Esophagus mucosa (tissue), 1 donor: ENCODE results near the gene ZNF407. TPM values are rescaled to one million over a fixed set of nuclear protein-coding genes. Genes with fewer than 3 reads are reported as not detected.
A peak's percentile ranks its signal among the peaks of the same experiment; 100 is the strongest.
"Not testable (repeated sequence)": the region's sequence is repeated elsewhere in the genome, so short reads cannot be mapped to it uniquely, and the experiment has no call there.

Experiments used
- ATAC-seq: fragments of 200-7000 bp; cut with Tn5 transposase; one replicate; pipeline ENCODE4 v1.9.1; 2020
- total RNA-seq: library from RNA; stranded (reverse); gene quantifications from one replicate; pipeline ENCODE4 v1.2.4, GENCODE V29; 2023
- donor health status: DM: yes; HTN: yes; CAD: no.

Gene ZNF407
- total RNA-seq, 1 donor from 2014 or later, result 6.3 TPM

DNA sequence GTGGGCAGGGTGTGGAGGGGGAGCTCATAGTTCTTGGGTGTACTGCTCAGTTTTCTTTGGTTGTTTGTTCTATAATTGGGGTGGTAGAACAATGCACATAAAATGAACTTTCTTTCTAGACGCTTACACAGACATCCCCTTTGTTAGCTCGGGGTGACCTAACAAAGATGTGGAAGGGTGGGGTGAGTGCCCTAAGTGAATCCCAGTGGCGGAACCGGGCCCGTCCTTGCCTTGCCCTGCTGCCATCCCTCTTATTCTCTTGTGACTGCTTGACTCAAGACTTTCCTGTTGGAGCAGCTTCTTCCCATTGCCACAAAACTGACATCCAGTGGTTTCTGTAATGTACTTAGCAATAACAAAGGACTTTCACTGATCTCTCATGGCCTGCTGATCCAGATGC, 343.2 kb downstream of the ZNF407 start:
- ATAC-seq, result no peak

DNA sequence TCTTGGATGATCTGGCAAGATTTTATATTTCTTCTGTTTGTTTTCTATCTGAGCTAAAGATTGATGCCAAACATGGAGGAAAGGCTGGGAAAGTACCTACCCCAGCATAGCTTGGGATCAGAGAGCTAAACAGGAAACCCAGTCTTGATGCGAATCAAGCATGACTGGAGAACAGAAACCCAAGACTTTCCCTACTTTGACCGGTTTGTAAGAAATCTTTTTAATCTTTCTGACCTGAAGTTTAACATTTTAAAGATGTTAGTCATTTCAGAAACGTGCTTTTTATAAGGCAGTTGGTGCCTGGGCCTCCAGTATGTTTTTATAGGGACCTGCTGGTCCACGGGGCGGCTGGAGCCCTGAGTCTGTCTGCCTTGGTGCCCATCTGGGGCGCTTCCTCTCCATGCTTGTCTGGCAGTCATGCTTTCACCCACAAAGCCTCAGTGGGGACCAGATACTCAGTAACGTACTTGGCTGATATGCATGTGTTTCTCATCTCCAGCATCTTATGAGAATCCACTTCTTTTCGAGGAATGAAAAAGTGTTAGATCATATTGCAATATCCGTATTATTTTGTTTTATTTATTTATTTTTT, 344.7 kb downstream of the ZNF407 start:
- ATAC-seq, result no peak

DNA sequence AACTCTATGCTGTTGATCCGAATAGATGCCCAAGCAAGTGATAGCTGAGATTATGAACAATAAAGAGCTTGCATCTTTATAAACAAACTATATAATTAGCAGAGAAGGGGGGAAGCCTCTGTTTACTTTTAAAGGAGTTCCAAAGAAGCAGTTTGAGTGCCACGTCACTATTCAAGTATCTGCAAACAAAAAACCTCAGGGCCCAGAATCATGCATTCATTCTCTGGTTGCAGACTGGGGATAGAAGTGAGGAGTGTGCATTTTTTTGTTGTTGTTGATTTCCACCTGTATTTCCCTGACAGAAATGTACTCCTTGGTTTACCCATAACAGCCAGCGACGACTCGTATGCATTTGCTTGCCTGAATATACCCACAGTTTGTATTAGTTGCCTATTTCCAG, 347.0 kb downstream of the ZNF407 start:
- ATAC-seq, result no peak

DNA sequence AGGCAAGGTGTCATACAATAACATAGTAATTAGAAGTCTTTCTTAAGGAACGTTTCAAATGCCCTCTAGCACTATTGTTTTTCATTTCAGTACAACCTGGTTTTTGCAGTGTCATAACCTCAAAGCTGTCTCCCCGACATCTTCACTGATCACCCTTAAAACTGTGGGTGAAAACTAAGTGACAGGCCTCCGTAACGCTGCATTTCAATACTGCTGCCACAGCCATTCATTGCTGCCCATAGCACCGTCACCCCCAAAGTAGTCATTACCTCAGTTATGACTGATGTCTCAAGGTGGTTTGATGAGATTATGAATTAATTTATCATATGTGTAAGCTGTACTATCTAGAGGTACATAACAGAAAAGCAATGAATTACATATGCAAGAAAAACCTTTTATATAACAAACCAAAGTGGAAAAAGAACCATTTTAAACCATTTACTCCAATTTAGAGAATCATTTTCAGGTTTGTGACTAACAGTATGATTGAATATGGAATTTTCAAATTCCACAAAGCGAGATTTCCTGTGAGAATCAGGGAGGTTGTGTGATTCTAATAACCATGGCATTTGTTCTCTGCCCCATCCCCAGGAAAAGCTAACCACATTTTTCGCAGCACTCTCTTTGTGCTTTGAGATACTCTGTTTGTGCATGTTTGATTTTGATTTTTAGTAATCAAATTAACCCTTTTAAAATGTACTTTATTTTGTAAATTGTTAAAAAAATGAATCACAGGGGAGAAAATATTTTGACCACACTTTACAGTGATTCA, 348.3 kb downstream of the ZNF407 start:
- no peak for ATAC-seq

DNA sequence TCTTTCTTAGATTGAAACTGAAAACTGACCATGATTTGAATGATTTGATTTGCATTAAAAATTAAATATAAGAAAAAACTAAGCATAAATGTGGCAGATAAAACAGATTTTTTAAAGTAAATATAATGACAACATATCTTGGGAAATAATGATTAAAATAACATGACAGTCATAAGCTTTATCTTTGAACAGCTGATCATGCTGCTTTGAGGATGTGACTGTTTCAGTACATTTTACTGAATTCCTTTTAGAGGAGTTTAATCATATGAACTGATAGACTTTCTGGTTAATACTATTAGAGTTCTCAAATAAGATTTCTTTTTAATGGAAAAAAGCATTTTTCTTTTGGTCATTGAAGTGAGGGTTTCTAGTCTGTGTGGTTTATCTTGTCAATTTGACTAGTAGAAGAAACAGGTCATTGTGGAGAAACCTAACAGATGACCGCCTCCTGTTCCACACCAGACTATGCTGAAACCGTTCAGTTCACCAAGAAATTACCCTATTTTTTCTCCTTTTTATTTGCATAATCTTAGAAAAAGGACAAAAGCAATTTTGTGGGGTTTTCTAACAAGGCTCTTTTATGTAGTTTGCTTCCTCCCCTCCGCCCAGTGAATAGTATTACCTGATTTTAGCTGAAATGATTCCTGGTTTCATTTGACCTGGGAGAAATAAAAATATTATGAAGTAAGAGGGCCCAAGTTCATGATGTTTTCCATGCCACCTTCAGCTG, 349.1 kb downstream of the ZNF407 start:
- no peak for ATAC-seq

DNA sequence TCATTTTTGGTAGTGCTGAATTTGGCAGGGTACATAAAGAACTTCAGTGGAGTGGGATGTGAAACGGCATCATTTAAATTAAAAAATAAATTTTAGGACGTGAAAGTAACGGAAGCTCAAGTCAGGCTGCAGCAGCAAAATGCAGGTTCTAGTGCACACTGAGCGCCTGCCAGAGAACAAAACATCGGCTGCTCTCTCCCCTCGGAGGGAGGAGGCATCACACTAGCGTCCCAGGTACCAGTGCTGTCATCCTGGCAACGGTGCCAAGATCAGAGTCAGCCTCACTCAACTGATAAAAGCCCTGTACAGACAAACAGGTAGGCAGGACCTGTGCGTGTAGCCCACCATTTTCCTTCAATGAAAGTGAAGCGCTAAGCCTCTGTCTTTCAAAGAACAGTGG, 349.7 kb downstream of the ZNF407 start:
- no peak for ATAC-seq

DNA sequence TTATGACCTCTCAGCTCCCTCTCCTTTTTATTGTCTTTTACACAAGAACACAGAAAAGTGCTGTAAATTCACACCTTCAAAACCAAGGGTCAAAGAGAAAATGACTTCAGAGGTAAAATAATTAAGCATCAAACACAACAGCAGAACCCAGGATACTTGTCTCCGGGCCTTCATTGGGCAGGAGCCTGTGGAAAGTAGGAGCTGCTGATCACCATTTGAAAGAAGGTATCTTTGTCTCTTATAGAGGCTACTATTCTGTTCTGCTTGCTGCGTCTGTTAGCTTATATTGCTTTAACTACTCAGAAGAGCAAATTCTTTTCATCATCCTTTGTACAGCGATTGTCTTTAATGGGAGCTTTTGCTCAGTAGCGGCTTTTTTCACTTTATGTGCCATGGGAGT, 350.2 kb downstream of the ZNF407 start:
- ATAC-seq, result no peak

DNA sequence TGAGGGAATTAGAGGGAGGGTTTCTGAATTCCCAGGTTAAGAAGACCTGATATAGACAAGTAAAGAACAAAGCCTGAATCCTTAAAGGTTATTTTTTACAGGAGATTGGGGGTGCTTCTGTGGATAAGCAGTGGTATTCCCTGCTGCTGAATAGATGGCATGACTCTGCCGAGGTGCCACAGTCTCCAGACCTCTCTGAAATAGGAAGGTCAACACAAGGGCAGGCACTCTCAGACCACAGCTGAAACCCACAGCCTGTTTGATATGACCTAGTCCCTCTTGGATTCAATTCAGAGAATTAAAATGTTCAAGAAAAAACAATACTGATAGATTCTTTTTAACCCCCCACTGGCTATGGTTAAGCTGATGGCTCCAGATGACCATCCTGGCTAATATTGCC, 351.9 kb downstream of the ZNF407 start:
- ATAC-seq, result no peak

DNA sequence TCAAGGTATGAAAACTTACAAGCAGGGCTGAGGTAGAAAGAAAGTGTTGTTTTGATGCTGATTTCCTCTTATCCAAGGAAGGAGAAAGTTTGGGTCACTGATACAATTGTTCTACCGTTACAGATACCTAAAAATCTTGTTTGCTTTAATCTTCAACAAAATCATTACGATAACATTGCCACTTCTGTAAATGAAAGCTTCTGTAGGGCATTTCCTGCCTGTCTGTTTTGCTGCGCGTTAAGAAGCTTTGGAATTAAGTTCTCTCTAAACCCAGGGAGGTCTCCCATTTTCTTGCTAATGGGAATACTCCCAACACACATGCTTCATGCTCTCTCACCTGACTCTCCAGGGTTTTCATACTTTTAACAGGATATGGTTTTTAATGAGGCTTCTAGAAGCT, 352.8 kb downstream of the ZNF407 start:
- ATAC-seq, result no peak

DNA sequence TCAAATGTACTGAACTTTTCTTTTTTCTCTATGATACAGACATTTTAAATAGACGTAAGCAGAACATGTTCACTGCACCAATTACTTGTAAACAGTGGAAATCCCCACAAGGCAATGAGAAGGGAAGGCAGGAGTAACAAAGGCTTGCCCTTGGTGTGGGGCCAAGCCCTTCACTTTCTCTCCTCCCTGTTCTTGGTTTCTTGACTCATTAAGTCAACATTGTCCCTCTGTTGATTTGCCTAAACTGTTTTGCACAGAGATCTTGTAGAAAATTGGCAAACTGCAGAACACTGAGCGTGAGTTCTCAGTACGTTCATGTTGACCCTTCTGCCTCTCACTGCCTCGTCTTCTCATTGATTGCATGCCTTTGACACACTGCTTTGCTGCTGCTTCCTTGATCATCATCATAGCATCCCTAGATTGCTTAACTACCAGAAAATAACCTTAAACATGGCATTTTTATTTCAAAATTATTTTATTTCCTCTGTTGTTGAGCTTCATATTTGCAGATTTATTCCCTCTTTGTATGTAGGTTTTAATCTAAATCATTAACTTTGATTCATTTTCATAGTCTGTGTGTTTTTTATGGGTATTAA, 353.6 kb downstream of the ZNF407 start:
- peak; percentile 95 for ATAC-seq

DNA sequence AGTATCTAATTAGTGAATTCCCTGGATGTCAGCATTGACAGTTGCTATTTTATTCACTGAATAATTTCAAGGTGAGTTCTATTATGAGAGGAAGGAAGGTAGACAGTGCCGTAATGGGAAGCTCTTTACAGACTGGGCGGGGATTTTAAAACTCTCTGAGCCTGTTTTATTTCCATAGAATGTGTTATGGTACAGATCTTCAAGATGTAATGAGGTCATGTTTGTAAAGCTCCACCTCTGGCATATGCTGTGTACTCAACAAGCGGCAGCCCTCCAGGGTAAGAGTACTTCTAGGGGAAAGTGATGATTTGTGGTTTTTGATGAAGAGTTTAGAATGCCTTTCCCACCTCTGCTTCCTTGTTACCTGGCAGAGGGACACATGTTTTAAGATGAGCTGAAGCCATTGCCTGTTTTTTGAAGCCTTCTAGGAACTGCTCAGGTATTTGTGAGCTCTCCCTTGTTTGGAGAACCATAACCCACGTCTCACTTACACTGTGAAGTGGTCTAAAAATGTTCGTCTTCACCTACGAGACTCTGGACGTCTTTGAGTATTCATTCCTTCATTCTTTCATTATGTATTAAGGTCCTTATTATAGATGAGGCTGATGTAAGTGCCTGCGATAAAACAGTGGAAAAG, 360.0 kb downstream of the ZNF407 start:
- no peak for ATAC-seq

DNA sequence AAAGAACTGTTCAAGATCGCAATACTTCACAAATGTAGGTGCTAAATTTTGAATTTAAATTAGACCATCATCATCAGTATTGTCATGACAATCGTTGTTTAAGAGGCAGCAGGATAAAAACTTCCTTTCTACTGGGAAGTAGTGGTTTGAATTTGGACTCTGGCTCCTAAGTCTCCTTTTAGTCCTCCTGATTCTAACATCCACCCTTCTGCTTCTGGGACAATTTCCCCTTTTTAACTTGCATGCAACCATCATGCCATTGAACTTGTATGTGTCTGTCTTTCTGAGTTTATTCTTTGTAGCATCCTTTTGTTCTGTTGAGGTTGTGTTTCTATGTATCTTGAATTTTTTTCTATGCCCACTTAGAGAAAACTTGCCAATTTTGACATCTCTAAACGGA, 361.5 kb downstream of the ZNF407 start:
- no peak for ATAC-seq

DNA sequence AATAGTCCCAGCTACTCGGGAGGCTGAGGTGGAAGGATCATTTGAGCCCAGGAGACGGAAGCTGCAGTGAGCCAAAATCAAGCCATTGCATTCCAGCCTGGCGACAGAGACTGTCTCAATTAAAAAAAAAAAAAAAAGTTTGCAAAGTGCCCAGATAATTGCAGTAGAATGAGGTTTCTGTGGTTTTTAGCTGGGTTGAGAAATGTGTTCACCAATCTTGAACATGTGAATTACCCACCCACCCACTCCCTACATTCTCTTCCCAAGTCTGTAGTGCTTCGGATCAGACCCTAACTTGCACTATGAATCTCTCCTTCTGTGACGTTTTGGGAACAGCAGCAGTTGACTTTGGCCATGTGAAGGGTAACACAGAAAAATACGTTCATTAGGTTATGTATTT, 363.9 kb downstream of the ZNF407 start:
- no peak for ATAC-seq

DNA sequence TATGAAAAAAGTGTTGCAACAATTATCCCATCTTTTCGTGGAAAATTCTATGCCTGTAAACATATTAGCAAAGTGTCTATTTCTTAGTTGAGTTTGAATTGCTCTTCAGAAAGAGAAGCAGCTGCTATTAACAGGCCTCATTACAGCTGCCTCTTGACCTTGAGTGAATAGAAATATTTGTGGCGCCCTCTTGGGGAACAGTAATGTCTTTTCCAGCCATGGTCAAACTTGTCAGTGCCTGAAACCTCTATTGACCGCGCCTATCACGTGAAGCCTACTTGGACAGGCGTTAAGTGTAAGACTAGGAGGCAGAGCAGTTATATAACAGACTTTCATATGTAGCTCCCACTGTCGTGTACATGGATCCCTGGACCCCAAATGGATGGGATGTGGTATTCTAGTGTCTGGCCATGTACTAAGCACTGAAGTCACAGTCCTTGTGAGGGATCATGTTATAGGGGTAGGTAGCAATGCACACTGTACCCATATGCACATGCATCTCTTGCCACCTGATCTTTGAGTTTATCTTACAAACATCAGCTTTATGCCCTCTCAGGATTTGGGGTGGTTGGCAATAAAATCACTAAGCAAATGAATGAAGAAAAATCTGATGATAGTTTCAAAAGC, 366.3 kb downstream of the ZNF407 start:
- peak; percentile 73 for ATAC-seq

DNA sequence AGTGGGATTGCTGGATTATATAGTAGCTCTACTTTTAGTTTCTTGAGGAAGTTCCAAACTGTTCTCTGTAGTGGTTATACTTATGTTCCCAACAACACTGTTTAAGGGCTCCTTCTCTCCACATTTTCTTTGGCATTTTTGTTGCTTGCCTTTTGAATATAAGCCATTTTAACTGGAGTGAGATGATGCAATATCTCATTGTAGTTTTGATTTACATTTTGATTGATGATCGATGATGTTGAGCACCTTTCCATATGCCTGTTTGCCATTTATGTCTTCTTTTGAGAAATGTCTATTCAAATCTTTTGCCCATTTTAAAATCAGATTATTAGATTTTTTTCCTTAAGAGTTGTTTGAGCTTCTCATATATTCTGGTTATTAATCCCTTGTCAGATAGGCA, 368.0 kb downstream of the ZNF407 start:
- ATAC-seq, result no peak

DNA sequence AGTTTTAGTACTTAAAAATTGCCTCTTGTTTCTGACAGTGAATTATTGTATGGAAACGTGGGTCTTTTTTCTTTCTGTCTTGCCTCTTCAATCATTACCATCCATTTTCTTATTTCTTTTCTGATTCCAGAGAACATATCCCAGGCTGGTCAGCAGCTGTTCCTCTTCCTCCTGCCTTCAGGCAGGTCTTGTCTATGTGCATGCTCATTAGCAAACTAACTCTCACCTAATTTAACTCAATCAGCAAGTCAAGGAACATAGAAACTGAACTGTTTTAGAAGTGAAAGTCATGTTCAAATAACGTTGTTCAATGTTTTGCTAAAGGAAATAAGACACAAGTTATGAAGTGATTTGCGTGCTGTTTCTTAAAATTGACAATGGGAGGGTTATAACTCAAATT, 369.8 kb downstream of the ZNF407 start:
- no peak for ATAC-seq

DNA sequence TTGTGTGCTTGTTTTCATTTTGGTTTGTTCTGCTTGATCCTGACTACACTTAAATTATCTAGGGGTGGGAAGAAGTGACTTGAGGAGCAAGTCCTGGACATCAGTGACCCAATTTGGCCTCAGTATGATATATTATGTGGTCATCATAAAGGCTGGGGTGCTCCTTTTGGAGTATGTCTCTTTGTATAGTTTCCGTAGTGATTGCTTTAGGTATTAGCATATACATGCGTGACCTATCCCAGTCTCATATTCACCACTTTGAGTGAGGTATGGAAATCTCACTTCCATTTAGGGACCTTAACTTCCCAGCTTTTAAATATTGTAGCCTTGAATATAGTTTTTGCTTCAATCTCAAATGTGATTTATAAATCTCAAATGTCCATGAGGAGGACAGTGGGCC, 370.3 kb downstream of the ZNF407 start:
- no peak for ATAC-seq

DNA sequence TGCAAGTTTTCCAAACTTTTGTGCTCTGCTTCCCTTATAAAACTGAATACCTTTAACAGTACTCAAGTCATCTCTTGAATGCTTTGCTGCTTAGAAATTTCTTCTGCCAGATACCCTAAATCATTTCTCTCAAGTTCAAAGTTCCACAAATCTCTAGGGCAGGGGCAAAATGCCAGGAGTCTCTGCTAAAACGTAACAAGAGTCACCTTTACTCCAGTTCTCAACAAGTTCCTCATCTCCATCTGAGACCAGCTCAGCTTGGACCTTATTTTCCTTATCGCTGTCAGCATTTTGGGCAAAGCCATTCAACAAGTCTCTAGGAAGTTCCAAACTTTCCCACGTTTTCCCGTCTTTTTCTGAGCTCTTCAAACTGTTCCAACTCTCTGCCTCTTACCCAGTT, 373.7 kb downstream of the ZNF407 start:
- not testable (repeated sequence) for ATAC-seq

DNA sequence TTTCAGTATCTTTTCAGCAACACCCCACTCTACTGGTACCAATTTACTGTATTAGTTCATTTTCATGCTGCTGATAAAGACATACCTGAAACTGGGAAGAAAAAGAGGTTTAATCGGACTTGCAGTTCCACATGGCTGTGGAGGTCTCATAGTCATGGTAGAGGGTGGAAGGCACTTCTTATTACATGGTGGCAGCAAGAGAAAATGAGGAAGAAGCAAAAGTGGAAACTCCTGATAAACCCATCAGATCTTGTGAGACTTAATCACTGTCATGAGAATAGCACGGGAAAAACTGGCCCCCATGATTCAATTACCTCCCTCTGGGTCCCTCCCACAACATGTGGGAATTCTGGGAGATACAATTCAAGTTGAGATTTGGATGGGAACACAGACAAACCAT, 374.1 kb downstream of the ZNF407 start:
- ATAC-seq, result not testable (repeated sequence)

DNA sequence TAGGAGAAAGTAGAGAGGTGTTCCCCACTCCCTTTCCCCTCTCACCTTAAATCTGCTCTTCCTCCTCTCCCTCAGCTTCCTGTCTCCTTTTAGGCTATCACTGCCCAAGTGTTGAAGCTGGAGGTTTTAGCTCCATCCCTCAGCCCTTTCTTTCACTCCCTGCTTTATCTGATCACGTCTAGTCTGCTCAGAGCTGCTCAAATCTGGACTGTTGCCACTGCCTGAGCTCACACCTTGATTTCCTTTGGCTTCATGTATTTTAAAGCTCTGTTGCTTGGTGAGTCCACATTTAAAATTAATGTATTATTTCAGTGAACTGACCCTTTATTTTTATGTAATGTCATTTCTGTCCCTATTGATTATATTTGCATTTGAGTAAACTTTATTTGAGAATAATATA, 374.7 kb downstream of the ZNF407 start:
- no peak for ATAC-seq

DNA sequence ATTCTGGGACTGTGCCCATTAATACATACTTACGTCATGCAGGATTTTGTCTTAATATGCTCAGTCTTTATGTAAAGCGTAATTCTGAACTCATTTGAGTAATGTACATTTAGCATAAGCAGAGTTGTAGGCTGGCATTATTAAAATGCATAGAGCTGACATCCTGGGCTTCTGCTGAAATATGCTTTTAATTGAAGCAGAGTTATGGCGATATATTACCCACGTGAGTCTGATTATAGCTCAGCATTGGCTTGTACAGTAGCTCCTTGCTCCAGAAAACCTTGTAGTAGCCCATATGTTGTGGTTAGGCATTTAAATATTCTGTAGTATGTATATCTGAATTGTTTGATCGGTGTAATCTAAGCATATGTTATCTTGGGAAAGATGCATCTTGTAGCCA, 377.3 kb downstream of the ZNF407 start:
- ATAC-seq, result no peak

DNA sequence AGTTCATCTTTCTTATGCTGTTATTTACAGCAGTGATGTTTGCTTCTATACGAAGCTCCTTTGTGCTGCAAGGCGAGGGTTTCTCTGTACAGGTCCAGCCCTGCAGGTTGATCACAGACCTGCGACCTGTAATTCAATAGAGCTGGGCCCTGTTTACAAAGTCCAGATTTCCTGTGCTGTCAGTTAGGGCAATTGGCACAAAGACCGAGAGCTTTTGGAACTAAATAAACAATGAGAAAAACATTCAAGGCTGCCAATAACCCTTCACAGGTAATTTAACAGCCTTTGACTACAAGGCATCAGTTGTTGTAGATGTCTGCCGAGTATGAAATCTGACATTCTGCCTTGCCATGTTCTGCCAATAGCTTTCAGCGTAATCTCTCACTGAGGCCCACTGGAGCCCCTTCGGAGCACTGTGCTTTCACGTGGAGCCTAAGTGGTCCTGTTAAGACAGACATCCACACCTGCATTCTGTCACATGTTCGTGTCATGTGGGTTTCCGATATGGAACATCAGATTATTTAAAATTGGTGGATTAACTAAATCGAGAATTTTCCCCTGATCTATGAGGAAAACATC, 378.8 kb downstream of the ZNF407 start:
- ATAC-seq, result no peak
